SK-N-DZ (cell line): ENCODE results near the gene PIAS4.
"Not testable (repeated sequence)": the region's sequence is repeated elsewhere in the genome, so short reads cannot be mapped to it uniquely, and the experiment has no call there.

Source experiments
- DNase-seq: peaks from one replicate; pipeline ENCODE4 v3.0.0-alpha.2; 2015; ENCODE audit warnings: low spot score

The PIAS4 gene

DNA sequence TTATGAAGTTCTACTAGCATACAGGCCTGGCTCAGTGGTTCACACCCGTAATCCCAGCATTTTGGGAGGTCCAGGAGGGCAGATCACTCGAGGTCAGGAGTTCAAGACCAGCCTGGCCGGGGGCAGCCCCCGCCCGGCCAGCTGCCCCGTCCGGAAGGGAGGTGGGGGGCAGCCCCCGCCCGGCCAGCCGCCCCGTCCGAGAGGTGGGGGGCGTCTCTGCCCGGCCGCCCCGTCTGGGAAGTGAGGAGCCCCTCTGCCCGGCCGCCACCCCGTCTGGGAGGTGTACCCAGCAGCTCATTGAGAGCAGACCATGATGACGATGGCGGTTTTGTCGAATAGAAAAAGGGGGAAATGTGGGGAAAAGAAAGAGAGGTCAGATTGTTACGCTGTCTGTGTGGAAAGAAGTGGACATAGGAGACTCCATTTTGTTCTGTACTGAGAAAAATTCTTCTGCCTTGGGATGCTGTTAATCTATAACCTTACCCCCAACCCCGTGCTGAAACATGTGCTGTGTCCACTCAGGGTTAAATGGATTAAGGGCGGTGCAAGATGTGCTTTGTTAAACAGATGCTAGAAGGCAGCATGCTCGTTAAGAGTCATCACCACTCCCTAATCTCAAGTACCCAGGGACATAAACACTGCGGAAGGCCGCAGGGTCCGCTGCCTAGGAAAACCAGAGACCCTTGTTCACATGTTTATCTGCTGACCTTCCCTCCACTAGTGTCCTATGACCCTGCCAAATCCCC is 8.7 kb upstream of the PIAS4 start:
- DNase-seq, result not testable (repeated sequence)

DNA sequence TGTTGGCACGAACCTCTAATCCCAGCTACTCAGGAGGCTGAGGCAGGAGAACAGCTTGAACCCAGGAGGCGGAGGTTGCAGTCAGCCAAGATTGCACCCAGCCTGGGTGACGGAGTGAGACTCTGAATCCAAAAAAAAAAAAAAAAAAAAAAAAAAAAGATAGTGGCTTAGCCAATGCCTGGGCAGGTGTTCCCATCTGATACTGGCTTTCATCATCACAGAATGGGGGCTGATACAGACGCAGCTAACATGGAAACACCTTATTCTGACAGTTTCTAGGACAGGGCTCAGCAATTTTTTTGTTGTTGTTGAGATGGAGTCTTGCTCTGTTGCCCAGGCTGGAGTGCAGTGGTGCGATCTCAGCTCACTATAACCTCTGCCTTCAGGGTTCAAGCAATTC is 6.7 kb upstream of the PIAS4 start:
- DNase-seq, result not testable (repeated sequence)

DNA sequence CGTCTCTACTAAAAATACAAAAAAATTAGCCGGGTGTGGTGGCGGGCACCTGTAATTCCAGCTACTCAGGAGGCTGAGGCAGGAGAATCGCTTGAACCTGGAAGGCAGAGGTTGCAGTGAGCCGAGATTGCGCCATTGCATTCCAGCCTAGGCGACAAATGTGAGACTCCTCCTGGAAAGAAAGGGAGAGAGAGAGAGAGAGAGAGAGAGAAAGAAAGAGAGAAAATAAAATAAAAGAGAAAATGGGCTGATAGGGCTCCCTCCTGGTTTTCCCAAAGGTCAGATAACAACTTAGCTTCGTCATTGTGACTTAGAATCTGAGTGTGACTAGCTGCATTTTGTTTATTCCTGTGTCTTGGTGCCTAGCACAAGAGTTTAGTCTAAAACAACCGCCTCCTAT is 2.1 kb upstream of the PIAS4 start:
- DNase-seq, result not testable (repeated sequence)

DNA sequence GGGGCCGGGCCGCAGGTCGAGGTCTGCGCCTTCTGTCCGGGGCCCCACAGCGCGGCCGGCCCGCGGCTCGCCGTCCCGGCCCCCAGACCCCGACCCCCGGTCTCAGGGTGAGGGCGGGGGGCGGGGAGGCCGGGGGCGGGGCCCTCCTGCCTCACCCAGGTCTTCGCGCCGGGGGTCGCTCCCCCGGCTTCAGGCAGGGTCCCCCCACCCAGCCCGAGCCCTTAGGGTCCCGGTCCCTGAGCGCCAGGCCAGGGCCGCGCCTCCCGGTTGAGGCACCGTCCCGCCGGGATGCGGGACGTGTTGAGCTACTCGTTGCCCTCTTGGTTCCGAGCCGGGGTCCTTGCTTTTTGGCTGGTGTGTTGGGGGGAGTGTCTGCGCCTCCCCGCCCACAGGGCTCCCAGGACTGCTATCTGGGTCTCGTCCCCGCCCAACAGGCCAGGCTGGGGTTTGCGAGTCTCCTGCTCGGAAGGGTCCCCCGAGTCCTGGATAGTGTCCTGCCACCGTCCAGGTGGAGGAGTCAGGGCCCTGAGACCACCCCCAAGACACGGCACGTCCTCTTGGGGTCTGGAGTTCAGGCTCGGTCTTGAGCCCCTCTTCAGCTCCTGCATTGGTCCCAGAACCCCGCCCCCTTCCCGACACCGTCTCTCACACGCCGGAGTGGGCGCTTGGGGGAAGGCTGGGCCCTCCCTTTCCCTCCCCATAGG is 452 bp downstream of the PIAS4 start:
- DNase-seq, result no peak

DNA sequence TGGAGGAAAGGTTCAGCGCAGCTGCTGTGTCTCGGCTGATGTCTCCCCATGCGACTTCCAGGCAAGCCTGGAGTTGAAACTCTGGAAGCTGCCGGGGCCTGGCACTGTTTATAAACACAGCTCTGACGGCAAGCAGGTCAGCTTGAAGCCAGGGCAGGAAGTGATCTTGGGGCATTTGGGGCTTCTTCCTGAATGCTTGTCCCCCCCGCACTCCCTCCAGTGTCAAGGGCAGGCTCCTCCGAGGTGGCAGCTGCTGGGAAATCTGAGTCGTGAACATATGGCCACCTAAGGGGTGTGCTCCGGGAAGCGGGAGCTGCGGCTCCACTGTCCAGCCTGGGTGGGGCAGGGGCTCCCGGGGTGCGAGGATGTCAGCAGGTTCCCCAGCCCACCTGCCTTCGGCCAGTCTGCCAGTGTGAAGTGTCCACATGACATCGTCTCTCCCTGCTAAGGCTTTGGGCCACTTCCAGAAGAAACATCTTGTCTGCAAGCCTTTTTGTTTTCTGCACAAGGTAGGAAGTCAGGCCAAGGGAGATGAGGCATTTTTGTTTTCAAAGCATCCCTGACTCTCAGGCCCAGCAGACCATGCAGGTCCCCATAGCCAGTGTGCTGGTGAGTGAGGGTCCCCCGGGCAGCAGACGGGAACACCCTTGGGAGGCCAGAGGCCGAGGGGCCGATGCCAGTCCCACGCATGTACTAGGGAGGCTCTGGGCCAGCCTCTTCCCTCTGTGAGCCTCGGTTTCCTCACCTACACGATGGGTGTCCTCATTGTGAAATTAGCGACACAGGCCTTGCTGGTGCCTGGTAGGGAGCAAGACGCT is 2.7 kb downstream of the PIAS4 start:
- DNase-seq, result no peak

DNA sequence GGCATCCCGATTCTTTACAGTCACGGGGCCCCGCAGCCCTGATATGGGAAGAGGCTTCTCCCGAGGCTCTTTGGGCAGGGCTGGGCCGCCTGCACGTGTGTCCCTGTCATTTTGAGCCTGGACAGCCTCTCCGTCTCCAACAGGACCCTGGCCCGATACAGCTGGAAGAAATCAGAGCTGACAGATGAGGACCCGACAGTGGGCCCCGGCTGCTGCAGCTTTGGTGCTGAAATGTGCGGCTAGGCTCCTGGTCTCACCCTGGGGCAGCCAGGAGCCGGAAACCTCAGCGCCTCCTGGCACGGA is 3.2 kb downstream of the PIAS4 start:
- DNase-seq, result peak; percentile 52

DNA sequence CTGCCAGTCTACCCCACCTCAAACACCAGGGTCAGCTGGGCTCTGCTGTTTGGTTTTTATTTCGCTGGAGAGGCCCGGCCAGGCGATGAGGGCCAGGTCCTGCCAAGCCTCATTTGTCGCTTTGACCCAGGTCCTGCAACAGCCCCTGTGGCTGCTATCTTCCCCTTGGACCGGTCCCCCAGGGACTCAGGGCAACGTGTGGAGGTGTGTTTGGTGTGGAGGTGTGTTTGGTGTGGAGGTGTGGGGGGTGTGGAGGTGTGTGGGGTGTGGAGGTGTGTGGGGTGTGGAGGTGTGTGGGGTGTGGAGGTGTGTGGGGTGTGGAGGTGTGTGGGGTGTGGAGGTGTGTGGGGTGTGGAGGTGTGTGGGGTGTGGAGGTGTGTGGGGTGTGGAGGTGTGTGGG is 3.9 kb downstream of the PIAS4 start:
- not testable (repeated sequence) for DNase-seq

DNA sequence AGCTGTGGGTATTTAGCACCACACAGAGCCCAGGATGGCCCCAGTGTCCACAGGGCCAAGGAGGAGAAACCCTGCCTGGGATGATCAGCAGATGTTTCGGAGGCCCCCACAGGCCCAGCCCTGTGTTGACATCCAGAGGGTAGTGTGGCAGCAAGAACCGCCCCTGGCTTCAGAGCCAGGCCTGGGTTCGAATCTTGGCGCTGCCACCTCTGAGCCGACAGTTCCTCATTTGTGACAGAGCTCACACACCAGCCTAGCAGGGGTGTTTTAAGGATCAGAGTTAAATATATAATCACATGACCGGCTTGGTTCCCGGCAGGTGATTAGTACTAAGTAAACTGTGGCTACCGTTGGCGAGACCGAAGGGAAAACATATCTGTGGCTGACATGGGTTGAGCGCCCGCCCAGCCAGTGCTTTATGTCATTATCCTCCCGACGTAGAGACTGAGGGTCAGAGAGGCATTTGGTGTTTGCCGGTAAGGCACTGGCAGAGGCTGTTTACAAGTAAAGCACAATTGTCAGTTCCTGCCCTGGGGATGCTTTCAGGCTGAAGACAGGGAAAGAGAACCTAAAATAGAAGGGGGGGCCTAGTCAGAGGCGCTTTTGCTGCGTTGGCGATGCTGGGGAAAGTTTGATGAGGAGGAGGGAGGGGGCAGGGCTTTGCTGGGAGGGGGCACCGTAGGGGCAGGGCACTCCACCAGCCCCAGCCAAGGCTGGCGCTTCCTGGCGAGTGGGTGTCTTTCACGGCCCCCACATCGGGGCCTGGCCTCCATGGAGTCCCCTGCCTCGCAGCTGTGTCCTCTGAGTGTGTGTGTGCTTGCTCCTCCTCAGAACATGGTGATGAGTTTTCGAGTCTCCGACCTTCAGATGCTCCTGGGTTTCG is 4.8 kb downstream of the PIAS4 start:
- DNase-seq, result no peak

DNA sequence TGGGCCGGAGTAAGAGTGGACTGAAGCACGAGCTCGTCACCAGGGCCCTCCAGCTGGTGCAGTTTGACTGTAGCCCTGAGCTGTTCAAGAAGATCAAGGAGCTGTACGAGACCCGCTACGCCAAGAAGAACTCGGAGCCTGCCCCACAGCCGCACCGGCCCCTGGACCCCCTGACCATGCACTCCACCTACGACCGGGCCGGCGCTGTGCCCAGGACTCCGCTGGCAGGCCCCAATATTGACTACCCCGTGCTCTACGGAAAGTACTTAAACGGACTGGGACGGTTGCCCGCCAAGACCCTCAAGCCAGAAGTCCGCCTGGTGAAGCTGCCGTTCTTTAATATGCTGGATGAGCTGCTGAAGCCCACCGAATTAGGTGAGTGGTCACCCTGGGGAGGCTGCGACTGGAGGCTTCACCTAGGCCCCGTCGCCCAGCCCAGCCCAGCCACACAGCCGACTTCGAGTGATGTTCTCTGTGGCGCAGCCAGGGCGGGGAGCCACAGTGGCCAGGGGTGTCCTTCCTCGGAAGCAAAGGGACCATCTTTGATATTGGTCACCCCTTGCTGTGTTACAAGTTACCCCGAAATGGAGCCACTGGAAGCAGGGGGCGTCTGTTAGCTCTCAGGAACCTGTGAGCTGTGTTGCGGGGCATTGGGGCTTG is 5.6 kb downstream of the PIAS4 start:
- DNase-seq, result no peak

DNA sequence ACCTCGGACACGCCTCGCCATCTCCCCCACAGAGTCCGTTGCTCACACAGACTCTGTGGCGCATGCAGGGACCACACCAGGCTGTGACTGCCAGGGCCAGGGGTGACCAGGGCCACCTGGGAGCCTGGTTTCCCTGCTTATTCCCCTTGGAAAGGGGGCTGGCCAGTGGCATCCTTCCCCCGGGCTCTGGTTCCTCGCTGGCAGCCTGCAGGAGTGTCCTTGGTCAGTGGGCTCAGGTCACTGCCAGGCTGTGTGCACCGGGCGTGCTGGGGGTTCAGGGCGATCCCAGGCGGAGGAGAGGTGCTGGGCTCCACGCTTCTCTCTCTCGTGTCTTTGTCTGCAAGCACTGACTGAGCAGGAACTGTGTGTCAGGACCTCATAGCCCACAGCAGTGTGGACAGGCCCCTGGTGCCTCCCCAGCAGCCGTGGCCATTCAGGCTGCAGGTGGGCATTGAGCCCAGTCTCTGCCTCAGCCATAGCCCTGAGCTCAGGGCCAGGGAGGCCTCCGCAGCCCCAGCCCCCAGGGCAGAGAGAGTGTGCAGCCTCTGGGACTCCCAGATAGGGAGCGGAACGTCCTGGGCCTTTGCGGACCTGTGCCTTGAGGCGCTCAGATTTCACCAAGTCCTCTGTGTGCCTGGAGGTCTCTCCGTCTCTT is 6.5 kb downstream of the PIAS4 start:
- DNase-seq, result no peak

DNA sequence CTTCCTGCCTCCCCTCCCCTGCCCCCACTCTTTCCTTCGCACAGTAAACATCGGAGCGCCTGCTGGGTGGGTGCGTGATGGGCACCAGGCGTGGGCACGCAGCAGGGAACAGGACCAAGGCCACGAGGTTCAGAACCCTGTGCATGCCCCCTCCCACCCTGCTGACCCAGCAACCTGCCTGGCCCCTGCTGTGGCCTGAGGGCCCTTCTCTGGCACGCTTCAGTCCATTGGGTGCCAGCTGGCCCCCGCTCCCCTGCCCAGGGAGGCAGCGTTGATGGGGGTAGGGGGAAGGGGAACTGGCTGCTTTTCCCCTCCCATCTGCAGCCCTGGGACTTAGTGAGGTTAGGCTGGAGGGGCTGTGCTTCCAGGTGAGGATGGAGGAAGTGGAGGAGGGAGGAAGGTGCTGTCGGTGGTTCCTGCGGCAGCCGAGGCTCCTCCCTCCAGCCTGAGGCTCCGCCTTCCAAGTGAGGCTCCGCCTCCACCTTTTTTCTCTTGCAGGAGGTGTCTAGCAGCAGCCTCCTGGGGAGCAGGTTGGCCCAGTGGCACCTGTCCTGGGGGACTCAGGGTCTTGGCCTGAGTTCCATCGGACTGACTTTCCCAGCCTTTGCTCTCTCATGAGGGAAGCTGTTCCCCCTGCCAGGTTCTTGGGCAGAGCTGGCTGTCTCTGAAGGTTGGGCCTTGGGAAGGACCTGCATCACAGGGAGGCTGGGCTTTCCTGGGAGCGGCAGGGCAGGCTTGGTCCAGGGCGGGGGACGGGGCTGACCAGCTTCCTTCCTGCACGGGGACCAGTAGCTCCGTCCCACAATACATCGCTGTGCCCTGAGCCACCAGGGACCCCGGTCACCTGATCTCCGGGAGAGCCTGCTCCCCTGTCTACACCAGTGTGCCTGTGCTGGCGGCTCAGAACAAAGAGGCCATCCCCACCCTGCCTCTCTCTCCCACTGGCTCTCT is 7.3 kb downstream of the PIAS4 start:
- DNase-seq, result no peak

DNA sequence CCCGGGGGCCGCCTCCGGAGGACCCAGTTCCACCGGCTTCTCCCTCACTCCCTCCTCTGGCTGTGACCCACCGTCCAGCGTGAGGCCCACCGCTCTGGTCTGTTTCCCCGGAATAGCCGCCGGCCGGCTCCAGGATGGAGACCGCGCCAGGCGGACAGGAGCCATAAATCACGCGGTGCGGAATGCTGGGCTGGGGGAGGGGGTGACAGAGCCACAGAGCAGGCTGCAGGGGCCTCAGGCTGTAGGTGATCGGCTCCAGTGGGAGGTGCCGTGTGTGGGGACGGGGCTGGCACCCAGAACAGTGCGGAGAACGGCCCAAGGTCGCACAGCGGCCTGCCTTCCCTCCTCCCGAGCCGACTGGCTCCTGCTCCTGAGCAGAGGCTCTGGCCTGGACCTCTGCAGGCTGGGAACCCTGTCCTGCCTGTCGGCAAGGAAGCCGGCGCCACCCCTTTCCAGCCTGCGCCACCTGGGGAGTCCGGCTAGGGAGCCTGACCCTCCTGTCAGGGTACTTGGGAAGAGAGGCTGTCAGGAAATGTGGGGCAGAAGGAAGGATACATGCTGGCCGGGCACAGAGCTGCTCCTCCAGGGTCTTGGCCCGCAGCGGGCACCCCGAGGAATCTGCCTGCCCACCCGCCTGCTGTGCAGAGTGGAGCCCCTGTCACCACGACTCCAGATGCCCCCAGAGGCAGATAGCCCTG is 8.3 kb downstream of the PIAS4 start:
- peak; percentile 55 for DNase-seq

DNA sequence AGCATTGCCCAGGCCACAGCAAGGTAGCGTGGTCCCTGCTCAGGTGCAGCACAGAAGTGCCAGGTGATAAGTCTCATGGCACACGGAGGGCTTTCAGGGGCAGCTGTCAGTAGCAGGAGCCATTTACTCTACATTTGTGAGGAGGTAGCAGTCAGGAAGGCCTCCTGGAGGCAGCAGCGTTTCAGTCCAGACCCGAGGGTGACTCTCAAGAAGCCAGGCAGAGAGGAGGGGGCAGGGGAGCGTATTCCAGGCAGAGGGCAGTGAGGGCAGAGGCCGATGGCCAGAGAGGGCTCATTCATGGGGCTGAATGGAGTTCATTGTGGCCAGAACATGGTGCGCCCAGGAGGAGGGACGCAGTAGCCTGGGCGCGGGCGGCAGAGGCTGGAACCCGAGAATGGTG is 8.9 kb downstream of the PIAS4 start:
- DNase-seq, result no peak

DNA sequence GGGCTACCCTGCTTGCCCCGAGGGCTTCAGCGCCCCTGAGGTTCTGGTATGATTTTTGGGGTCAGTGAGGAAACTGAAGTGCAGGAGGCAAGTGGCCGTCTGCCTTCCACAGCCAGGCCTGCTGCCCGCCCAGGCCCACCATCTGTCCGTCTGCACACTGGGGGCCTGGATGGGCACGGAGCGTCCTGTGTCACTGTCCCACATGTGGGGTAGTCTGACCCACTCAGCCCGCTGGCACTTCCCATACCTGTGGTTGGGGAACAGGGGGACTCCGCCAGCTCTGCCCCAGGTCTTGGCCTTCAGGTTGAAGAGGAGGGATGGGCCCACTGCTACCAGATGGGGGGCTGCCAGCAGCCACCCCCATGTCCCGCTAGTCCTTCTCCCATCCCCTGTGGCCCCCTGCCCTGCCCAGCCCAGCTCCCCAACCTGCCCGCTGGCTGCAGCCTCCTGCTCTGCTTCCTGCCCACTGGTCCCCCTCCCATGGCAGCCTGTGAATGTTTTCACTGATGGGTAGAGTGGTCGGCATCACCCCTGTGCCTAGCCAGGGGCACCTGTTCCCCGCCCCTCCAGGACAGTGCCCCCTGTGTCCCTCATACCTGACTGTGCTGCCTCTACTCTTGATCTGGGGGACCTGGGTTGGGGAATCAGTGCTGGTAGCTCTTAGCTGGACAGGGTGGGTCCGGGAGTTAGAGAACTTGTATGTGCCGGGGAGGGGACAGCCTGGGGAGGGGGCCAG is 9.5 kb downstream of the PIAS4 start:
- no peak for DNase-seq

DNA sequence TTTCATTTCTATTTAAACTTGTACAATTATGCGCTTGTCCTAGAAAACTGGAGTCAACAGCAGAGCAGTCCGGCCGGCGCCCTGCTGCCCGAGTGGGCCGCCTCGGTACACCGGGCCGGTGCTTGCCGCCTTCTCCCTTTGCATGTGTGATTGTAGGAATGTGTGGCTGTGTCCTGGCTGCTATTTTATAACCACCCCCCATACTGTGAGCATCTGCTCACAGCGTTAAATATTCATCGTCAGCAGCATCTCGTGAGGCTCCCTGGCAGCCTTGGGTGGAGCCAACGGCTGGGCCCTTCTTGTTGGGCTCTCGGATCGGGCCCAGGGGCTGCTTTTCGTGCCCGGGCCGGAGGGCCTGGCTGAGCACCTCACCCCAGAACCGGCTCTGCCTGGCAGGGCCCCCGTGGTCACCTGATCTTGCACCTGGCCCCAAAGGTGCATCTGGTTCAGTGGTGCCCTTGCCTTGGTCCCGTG is 10.6 kb downstream of the PIAS4 start:
- DNase-seq, result no peak

DNA sequence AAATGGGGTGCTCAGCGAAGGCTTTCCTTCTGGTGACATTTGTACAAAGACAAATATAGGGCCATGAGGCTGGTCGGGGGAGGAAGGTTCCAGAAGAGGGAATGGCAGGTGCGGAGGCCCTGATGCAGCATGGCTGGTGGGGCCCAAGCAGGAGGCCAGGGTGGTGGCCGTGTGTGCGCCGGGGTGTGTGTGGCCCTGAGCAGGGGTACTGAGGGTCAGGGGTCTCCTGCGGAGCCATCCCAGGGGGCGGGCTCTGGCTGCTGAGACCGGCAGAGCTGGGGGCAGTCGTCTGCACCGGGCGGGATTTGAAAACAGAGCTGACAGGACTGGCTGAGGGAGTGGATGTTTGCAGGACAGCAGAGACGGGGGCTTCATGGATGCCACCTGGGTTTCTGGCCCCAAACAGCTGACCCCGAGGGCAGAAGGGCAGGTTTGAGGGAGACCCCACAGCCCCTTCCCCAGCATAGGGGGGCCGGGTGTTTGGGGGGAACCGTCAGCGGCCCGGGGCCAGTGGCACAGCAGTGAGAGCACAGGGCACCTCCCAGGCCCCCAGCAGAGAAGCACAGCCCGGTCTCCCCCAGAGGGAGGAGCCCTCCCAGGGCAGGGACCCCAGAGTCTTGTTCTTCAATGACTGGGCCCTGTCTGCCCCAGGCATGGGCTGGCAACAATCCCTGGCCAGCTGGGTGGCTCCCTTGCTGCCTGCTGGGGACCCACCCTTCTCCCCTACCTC is 11.4 kb downstream of the PIAS4 start:
- no peak for DNase-seq

DNA sequence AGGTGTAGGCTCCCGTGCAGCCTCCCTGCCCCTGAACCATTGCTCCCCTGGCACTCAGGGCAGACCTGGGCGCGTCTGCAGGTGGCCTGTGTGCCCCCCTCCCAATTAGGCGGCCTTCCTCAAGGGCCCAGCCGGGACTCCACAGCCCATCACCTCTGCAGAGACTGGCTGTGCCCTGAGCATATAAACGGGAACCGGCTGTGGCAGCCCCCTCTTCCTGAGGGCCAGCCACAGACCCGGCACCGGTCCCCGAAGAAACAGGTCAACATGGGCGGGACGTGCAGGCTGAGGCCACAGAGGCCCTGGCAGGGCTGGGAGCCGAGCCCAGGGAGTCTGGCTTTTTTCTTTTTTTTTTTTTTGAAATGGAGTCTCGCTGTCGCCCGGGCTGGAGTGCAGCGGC is 12.0 kb downstream of the PIAS4 start:
- no peak for DNase-seq
